MG63 (cell line): ENCODE results near the gene F2R. TPM values are rescaled to one million over a fixed set of nuclear protein-coding genes. Genes with fewer than 3 reads are reported as not detected.

Experiments
- DNase-seq: peaks from one replicate; pipeline ENCODE4 v3.0.0-alpha.2; 2020
- H3K27me3 ChIP-seq: fragments of 250-450 bp; sonication (Bioruptor Pico); 2 replicates; pipeline ENCODE4 v1.5.1; 2020; ENCODE audit warnings: mild to moderate bottlenecking, moderate library complexity
- H3K36me3 ChIP-seq: fragments of 250-450 bp; sonication (Bioruptor Pico); 2 replicates; pipeline ENCODE4 v1.5.1; 2020; ENCODE audit warnings: mild to moderate bottlenecking, moderate library complexity
- H3K4me3 ChIP-seq: fragments of 250-450 bp; sonication (Bioruptor Pico); 2 replicates; pipeline ENCODE4 v1.5.1; 2020; ENCODE audit warnings: mild to moderate bottlenecking, moderate library complexity
- H3K9me3 ChIP-seq: fragments of 250-450 bp; sonication (Bioruptor Pico); 2 replicates; pipeline ENCODE4 v1.5.1; 2020; ENCODE audit warnings: mild to moderate bottlenecking, moderate library complexity
- total RNA-seq: library from RNA; depleted of rRNA; stranded (reverse); fragments of >200 nt; shearing (Covaris generic); gene quantifications from 2 replicates; pipeline ENCODE4 v1.2.3, GENCODE V29; 2014; ENCODE audit warnings: low replicate concordance

The F2R gene
- total RNA-seq, 1 experiment from 2014 or later, result 12.5 TPM

GRCh38 chr5:76688212-76688611, 27.7 kb upstream of the F2R start:
- H3K9me3 ChIP-seq, result no peaks in the 10 kb centered on the region
- H3K36me3 ChIP-seq, result no peaks in the 10 kb centered on the region
- no peak for DNase-seq
- no peaks in the 10 kb centered on the region for H3K27me3 ChIP-seq
- no peak overlapping the region for H3K4me3 ChIP-seq

GRCh38 chr5:76688836-76689235, 27.1 kb upstream of the F2R start:
- no peak for DNase-seq
- H3K4me3 ChIP-seq, result no peak overlapping the region
- H3K27me3 ChIP-seq, result no peaks in the 10 kb centered on the region
- H3K36me3 ChIP-seq, result no peaks in the 10 kb centered on the region
- H3K9me3 ChIP-seq, result no peaks in the 10 kb centered on the region

- Histone ChIP-seq H3K36me3 (no peaks in the 10 kb centered on the region), H3K9me3 (no peaks in the 10 kb centered on the region), H3K4me3 (no peak overlapping the region), H3K27me3 (no peaks in the 10 kb centered on the region)
- DNase-seq, result no peak
Measured at GRCh38 chr5:76689321-76690036, 26.4 kb upstream of the F2R start.

DNA sequence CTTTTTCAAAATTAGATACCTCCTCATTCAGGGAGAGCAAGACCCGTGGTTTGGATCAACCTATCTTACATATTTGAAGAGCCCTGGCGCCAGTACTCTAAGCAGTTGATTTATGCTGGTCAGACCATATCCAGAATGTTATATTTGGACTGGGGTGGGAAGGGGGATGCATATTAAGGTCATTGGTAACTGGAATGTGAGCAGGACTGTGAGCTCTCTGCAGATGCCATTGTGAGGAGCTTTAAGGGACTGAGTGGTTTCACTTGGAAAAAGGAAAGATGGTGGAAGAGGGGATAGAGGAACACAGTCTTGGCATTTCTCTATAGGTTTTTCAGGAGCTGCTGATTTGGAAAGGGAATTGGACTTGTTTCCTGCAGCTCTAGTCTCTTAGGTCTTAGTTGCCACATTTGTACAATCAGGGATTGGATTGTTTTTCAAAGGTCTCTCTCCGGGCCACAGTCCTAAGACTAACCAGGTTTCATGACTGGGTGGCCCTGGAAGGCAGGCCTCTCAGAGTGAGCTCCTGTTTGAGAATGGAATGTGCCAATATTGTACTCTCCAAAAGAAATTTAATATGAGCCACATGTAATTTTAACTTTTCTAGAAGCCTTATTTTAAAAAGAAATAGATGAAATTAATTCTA, 25.8 kb upstream of the F2R start:
- Histone ChIP-seq H3K4me3 (no peak overlapping the region), H3K36me3 (no peaks in the 10 kb centered on the region), H3K9me3 (no peaks in the 10 kb centered on the region), H3K27me3 (no peaks in the 10 kb centered on the region)
- no peak for DNase-seq

DNA sequence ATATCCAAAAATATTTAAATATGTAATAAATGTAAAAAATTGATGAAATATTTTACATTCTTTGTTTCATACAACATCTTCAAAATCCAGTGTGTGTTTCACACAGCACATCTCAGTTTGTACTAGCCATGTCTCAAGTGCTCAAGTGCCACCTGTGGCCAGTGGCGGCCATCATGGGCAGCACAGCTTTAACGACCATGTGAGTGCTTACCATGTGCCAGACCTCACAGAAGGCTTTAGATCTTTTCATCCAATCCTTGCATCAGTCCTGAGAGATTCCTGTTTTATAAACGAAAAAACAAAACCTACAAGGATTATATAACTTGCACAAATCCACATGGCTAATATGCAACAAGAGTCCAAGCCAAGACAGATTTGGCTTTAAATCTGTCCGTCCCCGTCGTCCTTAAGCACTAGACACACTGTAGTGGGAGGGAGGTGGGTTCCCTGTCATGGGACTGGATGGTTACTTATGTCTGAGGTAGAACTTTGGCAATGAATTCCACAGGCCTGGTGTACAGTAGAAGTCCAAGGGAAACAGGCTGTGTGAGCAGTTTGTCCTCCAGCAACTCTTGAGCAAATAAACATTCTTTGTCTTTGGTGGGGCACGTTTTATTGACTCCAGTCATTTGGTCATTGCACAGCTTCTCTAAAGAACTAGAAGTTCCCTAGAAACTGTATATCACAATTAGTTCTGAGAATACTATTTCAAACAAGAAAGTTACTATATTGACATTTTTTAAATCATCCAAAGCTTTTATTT, 25.0 kb upstream of the F2R start:
- DNase-seq, result peak; percentile 26
- no peak overlapping the region for H3K4me3 ChIP-seq
- H3K36me3 ChIP-seq, result no peaks in the 10 kb centered on the region
- H3K27me3 ChIP-seq, result no peaks in the 10 kb centered on the region
- no peaks in the 10 kb centered on the region for H3K9me3 ChIP-seq

GRCh38 chr5:76691467-76692273, 24.3 kb upstream of the F2R start:
- no peaks in the 10 kb centered on the region for H3K27me3 ChIP-seq
- H3K9me3 ChIP-seq, result no peaks in the 10 kb centered on the region
- no peaks in the 10 kb centered on the region for H3K36me3 ChIP-seq
- H3K4me3 ChIP-seq, result no peak overlapping the region
- no peak for DNase-seq

GRCh38 chr5:76692274-76692540, 23.7 kb upstream of the F2R start:
- H3K9me3 ChIP-seq, result no peaks in the 10 kb centered on the region
- H3K27me3 ChIP-seq, result no peaks in the 10 kb centered on the region
- no peaks in the 10 kb centered on the region for H3K36me3 ChIP-seq
- DNase-seq, result no peak
- H3K4me3 ChIP-seq, result no peak overlapping the region

GRCh38 chr5:76692651-76693050, 23.3 kb upstream of the F2R start:
- Histone ChIP-seq H3K9me3 (no peaks in the 10 kb centered on the region), H3K27me3 (no peaks in the 10 kb centered on the region), H3K4me3 (no peak overlapping the region), H3K36me3 (no peaks in the 10 kb centered on the region)
- DNase-seq, result no peak

DNA sequence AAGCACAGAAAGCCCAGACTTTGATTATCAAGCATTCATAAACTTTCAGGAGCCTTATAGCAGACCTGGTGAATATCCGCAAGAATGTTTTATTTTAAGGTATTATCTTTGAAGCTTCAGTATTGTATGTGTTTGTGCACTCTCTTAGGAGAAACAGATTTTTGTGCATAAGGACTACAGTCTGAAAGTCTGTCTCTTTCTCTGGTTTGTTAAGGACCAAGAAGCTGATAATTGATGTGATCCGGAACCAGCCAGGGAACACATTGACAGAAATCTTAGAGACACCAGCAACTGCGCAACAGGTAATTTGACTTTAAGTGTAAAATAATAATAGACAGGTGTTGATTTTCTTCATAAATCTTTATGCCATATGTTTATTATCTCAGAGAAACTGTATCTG, 22.8 kb upstream of the F2R start:
- no peak overlapping the region for H3K4me3 ChIP-seq
- no peak for DNase-seq
- no peaks in the 10 kb centered on the region for H3K9me3 ChIP-seq
- no peaks in the 10 kb centered on the region for H3K36me3 ChIP-seq
- H3K27me3 ChIP-seq, result no peaks in the 10 kb centered on the region

DNA sequence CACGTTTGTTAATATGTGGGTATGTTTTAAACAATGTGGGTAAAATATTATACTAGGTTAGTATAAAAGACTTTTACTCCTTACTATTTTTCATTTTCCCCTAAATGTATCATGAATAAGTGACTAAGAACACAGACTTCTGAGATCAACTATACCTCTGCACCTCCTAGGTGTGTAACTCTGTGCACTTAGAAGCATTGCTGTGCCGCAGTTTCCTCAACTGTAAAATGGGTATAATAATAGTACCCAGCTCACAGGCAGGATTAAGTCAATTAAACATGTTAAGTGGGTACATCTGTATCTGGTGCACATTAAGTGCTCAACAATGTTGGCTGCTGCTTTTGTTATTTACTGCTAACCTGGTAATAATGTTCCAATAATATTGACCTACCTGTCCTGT, 21.6 kb upstream of the F2R start:
- H3K9me3 ChIP-seq, result no peaks in the 10 kb centered on the region
- no peaks in the 10 kb centered on the region for H3K36me3 ChIP-seq
- H3K27me3 ChIP-seq, result no peaks in the 10 kb centered on the region
- no peak overlapping the region for H3K4me3 ChIP-seq
- DNase-seq, result no peak

DNA sequence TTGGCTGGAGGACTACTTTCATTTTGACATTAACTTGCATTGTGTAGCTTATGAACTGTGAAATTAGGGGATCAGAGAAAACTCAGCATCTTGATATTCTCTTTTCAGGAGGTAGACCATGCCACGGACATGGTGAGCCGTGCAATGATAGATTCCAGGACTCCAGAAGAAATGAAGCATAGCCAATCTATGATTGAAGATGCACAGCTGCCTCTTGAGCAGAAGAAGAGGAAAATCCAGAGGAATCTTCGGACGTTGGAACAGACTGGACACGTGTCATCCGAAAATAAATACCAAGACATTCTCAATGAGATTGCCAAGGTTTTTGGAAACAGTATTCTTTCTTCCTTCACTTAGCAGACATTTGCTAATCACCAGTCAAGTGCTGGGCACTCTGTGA, 20.6 kb upstream of the F2R start:
- Histone ChIP-seq H3K9me3 (no peaks in the 10 kb centered on the region), H3K4me3 (no peak overlapping the region), H3K27me3 (no peaks in the 10 kb centered on the region), H3K36me3 (no peaks in the 10 kb centered on the region)
- no peak for DNase-seq

DNA sequence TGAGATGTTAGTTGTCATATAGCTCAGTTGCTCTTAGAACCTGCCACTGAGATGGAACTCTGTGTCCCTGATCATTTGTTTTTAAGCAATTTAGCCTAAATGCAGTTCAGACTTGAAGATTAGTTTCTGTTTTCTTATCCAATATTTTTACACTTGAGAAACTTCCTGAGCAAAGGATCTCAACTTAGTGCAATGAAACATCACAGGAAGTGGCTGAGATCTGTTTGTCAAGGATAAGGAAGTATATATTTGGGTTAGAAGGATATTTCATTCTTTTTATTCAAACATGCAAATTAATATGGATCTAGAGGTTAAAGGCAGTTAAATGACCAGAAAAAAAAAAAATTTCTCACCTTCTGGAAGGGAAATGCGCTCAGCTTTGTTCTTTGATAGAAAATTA, 19.7 kb upstream of the F2R start:
- DNase-seq, result no peak
- no peaks in the 10 kb centered on the region for H3K27me3 ChIP-seq

DNA sequence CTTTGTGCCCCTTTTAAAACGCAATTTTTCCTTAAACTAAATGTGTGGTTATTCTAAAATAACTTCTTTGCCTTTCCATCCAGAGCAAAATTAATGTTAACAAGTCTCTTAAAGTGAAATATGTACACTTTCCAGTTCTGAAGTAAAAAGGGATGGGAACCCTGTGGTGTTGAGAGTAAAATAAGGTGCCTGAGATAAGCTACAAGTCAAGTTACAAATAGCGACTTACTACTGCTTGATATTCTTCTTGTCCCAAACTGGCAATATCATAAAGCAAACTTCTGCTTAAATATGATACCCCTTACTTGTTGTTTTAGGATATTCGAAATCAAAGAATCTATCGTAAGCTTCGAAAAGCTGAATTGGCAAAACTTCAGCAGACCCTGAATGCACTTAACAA, 18.3 kb upstream of the F2R start:
- DNase-seq, result no peak
- H3K36me3 ChIP-seq, result no peaks in the 10 kb centered on the region

More for the DNA sequence above, 19.7 kb upstream of the F2R start:
- H3K36me3 ChIP-seq, result no peaks in the 10 kb centered on the region
- no peaks in the 10 kb centered on the region for H3K9me3 ChIP-seq
- no peak overlapping the region for H3K4me3 ChIP-seq

DNA sequence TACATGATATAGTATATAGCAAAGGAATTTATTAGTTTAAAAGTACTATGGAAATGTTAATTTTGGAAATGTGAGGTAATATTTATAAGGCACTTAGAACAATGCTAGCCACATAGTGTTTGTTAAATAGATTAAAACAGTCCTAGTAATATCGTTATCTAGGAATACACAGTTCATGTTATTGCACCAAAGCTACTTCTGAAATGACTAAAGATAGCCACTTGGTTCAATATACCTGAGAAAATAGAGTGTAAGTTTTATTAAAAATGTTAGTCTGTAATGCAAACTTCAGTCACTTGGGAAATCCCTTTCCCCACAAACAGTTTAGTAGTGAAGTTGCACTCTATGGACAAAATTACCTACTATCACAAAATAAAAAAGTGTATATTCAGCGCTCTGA, 15.4 kb upstream of the F2R start:
- no peaks in the 10 kb centered on the region for H3K27me3 ChIP-seq
- no peaks in the 10 kb centered on the region for H3K9me3 ChIP-seq
- H3K4me3 ChIP-seq, result no peak overlapping the region
- no peaks in the 10 kb centered on the region for H3K36me3 ChIP-seq
- DNase-seq, result no peak

More for the DNA sequence above, 18.3 kb upstream of the F2R start:
- Histone ChIP-seq H3K27me3 (no peaks in the 10 kb centered on the region), H3K4me3 (no peak overlapping the region), H3K9me3 (no peaks in the 10 kb centered on the region)

DNA sequence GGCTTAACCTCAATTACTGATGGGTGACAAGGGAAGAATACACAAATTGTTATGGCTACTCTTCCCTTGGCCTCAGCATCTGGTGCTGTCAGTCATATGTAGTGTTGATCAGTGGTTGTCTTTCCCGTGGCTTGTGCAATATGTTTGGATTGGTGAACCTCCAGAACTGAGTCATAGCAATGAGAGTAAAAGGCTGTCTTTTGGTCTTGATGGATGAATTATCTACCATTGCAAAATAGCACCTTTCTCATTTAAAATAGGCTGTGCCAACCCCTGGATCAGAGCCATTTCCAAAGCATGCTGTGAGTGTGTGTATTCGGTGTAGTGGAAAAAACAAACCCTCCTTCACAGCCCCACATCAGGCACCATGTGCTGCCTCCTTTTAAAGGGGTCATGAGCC, 14.6 kb upstream of the F2R start:
- H3K9me3 ChIP-seq, result no peaks in the 10 kb centered on the region
- no peak overlapping the region for H3K4me3 ChIP-seq
- DNase-seq, result peak; percentile 79
- H3K36me3 ChIP-seq, result no peaks in the 10 kb centered on the region
- no peaks in the 10 kb centered on the region for H3K27me3 ChIP-seq

- H3K9me3 ChIP-seq, result no peaks in the 10 kb centered on the region
- no peak for DNase-seq
- H3K4me3 ChIP-seq, result no peak overlapping the region
- no peaks in the 10 kb centered on the region for H3K27me3 ChIP-seq
- H3K36me3 ChIP-seq, result no peaks in the 10 kb centered on the region
Measured at GRCh38 chr5:76703707-76704106, 12.2 kb upstream of the F2R start.

GRCh38 chr5:76704131-76704663, 11.7 kb upstream of the F2R start:
- Histone ChIP-seq H3K4me3 (no peak overlapping the region), H3K36me3 (no peaks in the 10 kb centered on the region), H3K27me3 (no peaks in the 10 kb centered on the region), H3K9me3 (no peaks in the 10 kb centered on the region)
- no peak for DNase-seq
